ENCODE data around the gene BNIP5. TPM values are rescaled to one million over a fixed set of nuclear protein-coding genes. Genes with fewer than 3 reads are reported as not detected.
A peak's percentile ranks its signal among the peaks of the same experiment; 100 is the strongest.

The BNIP5 gene
- total and polyA plus RNA-seq, 3 experiments from 2014 or later: not detected

DNA sequence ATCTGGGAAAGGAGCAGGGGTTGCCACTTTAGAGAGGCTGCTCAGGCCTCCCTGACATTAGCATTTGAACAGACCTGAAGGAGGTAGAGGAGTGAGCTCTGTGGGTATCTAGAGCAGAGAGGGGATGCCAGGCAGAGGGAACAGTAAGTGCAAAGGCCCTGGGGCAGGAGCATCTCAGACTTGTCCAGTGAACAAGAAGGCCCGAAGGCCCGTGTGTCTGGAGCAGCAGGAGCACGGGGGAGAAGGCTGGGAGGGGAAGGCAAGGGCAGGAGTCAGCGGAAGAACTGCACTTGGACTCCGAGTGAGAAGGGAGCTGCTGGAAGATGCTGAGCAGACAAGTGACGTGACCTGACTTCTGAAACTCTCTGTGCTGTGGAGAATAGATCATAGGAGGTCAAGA lies 35.4 kb upstream of the BNIP5 start:
- no peak for DNase-seq
- Mint-ChIP-seq H3K4me1 (no peaks in the 10 kb centered on the region), H3K27ac (peak overlapping the region in 2 of 8 donors; percentile 25 to 78), H3K9me3 (peaks cover 0 to 2% (median 0%) of the 10 kb centered on the region in 5 donors), H3K27me3 (no peaks in the 10 kb centered on the region), H3K4me3 (no peak overlapping the region), H3K36me3 (peaks cover 0 to 10% (median 9%) of the 10 kb centered on the region in 3 donors)
- no peaks in the 10 kb centered on the region for H3K4me1 ChIP-seq (ENCODE audit: insufficient read depth, low read length)
- H3K36me3 ChIP-seq (ENCODE audit: insufficient read depth, low read length): no peaks in the 10 kb centered on the region
- H3K27me3 ChIP-seq (ENCODE audit: insufficient read depth, low read length, poor library complexity, severe bottlenecking): no peaks in the 10 kb centered on the region
- ChIA-PET POLR2A (no interaction called here), CTCF (no interaction called here)
- no peaks in the 10 kb centered on the region for H3K9me3 ChIP-seq (ENCODE audit: low read length)
- no peak overlapping the region for H3K27ac ChIP-seq (ENCODE audit: low read depth, low read length)
- no peak overlapping the region for H3K4me3 ChIP-seq (ENCODE audit: low read length)

DNA sequence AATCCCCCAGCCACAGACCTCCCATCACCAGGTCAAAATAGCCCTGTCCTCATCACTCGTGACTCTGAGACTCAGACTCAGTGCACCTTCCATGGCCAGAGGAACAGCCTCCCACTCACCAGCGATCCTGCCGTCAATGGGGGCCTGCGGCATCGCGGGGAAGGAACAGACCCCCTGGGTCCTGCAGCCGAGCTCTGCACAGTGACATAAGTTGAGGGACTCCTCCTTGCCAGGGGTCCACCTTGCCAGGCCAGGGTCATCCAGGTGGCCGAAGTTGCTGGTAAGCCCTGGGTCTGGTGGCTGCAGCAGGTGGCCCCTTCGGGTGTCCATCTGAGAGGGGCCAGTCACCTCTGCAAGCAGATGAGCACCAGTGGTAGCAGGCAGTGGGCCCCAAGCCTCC lies 34.5 kb upstream of the BNIP5 start:
- no peak overlapping the region for H3K4me3 ChIP-seq (ENCODE audit: low read length)
- Mint-ChIP-seq H3K4me1 (no peaks in the 10 kb centered on the region), H3K9me3 (peaks cover 0 to 2% (median 0%) of the 10 kb centered on the region in 5 donors), H3K36me3 (peaks cover 0 to 15% (median 9%) of the 10 kb centered on the region in 3 donors), H3K4me3 (no peak overlapping the region), H3K27ac (no peak overlapping the region), H3K27me3 (no peaks in the 10 kb centered on the region)
- H3K4me1 ChIP-seq (ENCODE audit: insufficient read depth, low read length): no peaks in the 10 kb centered on the region
- no peak overlapping the region for H3K27ac ChIP-seq (ENCODE audit: low read depth, low read length)
- DNase-seq: no peak
- no peaks in the 10 kb centered on the region for H3K27me3 ChIP-seq (ENCODE audit: insufficient read depth, low read length, poor library complexity, severe bottlenecking)
- ChIA-PET POLR2A (no interaction called here), CTCF (no interaction called here)
- no peaks in the 10 kb centered on the region for H3K36me3 ChIP-seq (ENCODE audit: insufficient read depth, low read length)
- H3K9me3 ChIP-seq (ENCODE audit: low read length): no peaks in the 10 kb centered on the region

DNA sequence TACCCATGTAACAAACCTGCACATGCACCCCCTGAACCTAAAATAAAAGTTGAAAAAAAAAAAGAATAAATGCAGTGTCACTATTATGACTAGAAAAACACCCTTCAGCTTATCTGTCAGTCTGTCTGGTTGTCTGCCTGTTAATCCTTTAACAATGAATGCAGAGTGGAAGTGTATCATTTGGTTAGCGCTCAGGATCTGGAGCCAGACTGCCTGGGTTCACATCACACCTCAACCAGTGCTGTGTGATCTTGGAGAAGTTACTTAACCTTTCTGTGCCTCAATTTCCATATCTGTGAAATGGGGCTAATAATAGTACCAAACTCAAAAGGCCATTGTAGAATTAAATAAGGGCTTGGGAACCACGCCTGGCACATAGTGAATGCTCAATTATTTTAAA lies 34.0 kb upstream of the BNIP5 start:
- CTCF ChIA-PET: interaction anchor here (1.6 kb wide), 1 partner anchor 10 kb away, joined by 4 read pairs; no protein-coding TSS in a partner anchor
- POLR2A ChIA-PET: no interaction called here

DNA sequence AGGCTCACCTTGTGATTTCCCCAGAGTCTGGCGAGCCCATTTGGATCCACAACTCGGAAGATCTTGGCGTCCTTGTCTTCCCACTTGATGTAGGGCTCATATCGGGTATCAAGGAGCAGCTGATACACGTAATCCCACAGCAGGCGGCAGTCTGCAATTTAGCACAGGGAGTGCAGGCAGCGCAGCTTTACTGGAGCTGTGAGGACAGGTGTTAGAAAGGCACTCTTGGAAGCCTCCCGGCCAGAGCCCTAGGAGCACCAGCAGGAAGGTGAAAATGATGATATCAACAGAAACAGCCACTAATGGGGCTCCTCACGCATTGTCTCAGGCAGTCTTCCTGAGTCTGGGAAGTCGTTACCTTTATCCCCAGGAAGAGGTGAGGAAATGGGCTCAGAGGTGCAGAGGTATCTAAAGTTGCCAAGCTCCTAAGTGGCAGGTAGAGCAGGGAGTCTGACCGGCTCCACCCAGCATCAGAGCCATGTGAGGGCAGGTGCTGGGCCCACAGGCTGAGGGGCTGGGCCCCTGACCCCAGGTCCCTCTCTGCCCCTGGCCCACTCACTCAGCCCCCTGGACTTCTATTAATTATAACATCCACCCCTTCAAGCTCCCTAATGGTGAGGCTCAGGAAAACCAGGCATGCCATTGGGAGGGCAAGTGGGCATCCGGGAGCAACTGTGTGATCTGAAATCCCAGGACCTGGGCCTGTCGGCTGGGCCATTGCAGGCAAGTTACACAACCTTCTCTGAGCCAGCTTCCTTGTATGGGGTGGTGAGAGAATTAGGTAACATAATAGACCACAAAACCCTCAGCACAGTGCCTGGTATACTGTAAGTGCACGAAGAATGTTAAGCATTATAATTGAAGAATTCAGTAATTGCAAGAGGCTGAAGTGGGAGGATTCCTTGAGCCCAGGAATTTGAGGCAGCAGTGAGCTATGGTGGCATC lies 32.5 kb upstream of the BNIP5 start:
- Mint-ChIP-seq H3K27me3 (no peaks in the 10 kb centered on the region), H3K9me3 (peaks cover 0 to 2% (median 0%) of the 10 kb centered on the region in 5 donors), H3K4me1 (no peaks in the 10 kb centered on the region), H3K36me3 (peaks cover 0 to 14% (median 9%) of the 10 kb centered on the region in 3 donors), H3K27ac (peak overlapping the region in 1 of 8 donors; percentile 2), H3K4me3 (no peak overlapping the region)
- no peak for DNase-seq
- H3K27ac ChIP-seq (ENCODE audit: low read depth, low read length): no peak overlapping the region
- ChIA-PET CTCF (interaction anchor here (1.6 kb wide), 1 partner anchor 9 kb away, joined by 4 read pairs; no protein-coding TSS in a partner anchor), POLR2A (interaction anchor here (0.7 kb wide), 1 partner anchor 238 kb away, joined by 4 read pairs; no protein-coding TSS in a partner anchor)
- H3K4me1 ChIP-seq (ENCODE audit: insufficient read depth, low read length): no peaks in the 10 kb centered on the region
- H3K27me3 ChIP-seq (ENCODE audit: insufficient read depth, low read length, poor library complexity, severe bottlenecking): no peaks in the 10 kb centered on the region
- no peak overlapping the region for H3K4me3 ChIP-seq (ENCODE audit: low read length)
- no peaks in the 10 kb centered on the region for H3K9me3 ChIP-seq (ENCODE audit: low read length)
- no peaks in the 10 kb centered on the region for H3K36me3 ChIP-seq (ENCODE audit: insufficient read depth, low read length)

More for the DNA sequence above, 34.0 kb upstream of the BNIP5 start:
- Histone ChIP-seq H3K27ac (ENCODE audit: low read depth, low read length) (no peak overlapping the region), H3K36me3 (ENCODE audit: insufficient read depth, low read length) (no peaks in the 10 kb centered on the region), H3K27me3 (ENCODE audit: insufficient read depth, low read length, poor library complexity, severe bottlenecking) (no peaks in the 10 kb centered on the region), H3K9me3 (ENCODE audit: low read length) (no peaks in the 10 kb centered on the region), H3K4me1 (ENCODE audit: insufficient read depth, low read length) (no peaks in the 10 kb centered on the region), H3K4me3 (ENCODE audit: low read length) (no peak overlapping the region)
- Mint-ChIP-seq H3K4me3 (no peak overlapping the region), H3K4me1 (no peaks in the 10 kb centered on the region), H3K9me3 (peaks cover 0 to 2% (median 0%) of the 10 kb centered on the region in 5 donors), H3K27ac (no peak overlapping the region), H3K27me3 (no peaks in the 10 kb centered on the region), H3K36me3 (peaks cover 0 to 14% (median 9%) of the 10 kb centered on the region in 3 donors)
- DNase-seq: no peak

DNA sequence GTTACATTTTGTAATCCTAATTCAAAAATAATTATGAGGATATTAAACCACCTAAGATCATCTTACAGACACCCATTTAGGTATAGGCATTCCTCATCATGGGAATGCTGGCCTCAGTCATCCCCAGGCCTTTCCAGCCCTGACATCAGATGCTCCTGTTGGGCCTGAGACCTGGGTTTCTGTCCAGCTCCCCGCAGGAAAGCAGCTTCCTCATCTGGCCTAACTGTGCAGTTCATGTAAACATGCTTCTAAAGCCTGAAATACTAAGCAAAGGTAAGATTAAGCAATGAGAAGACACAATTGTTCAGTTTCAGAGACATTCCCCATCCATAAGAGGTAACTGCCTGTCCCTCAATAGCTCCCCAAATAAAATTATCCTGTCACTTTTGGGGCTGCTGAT lies 31.7 kb upstream of the BNIP5 start:
- H3K27me3 ChIP-seq (ENCODE audit: insufficient read depth, low read length, poor library complexity, severe bottlenecking): no peaks in the 10 kb centered on the region
- Mint-ChIP-seq H3K4me1 (no peaks in the 10 kb centered on the region), H3K27me3 (no peaks in the 10 kb centered on the region), H3K27ac (peak overlapping the region in 1 of 8 donors; percentile 2), H3K9me3 (peaks cover 0 to 2% (median 0%) of the 10 kb centered on the region in 5 donors), H3K36me3 (peaks cover 0 to 14% (median 9%) of the 10 kb centered on the region in 3 donors), H3K4me3 (no peak overlapping the region)
- H3K36me3 ChIP-seq (ENCODE audit: insufficient read depth, low read length): no peaks in the 10 kb centered on the region
- no peak overlapping the region for H3K4me3 ChIP-seq (ENCODE audit: low read length)
- no peak for DNase-seq
- ChIA-PET POLR2A (no interaction called here), CTCF (interaction anchor here (0.8 kb wide), 1 partner anchor 66 kb away, joined by 3 read pairs; no protein-coding TSS in a partner anchor)
- H3K9me3 ChIP-seq (ENCODE audit: low read length): no peaks in the 10 kb centered on the region
- no peaks in the 10 kb centered on the region for H3K4me1 ChIP-seq (ENCODE audit: insufficient read depth, low read length)
- no peak overlapping the region for H3K27ac ChIP-seq (ENCODE audit: low read depth, low read length)

DNA sequence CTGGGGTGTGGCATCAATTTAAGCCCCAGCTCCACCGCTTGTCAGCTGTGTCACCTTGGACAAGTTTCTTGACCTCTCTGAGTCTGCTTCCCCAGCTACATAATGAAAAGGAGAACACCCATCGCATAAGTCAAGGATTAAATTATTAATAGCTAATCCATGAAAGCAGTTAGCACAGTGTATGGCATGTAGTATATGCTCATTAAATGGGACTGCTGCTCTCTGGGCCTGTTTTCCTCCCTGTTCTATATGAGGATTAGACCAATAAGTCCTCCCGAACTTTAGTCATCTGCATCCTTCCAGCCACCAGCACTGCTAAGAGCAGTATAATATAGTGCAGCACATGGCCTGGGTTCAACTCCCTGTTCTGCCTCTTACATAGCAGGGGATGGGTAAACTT lies 31.1 kb upstream of the BNIP5 start:
- Histone ChIP-seq H3K4me3 (ENCODE audit: low read length) (no peak overlapping the region), H3K4me1 (ENCODE audit: insufficient read depth, low read length) (no peaks in the 10 kb centered on the region), H3K9me3 (ENCODE audit: low read length) (no peaks in the 10 kb centered on the region), H3K36me3 (ENCODE audit: insufficient read depth, low read length) (no peaks in the 10 kb centered on the region), H3K27me3 (ENCODE audit: insufficient read depth, low read length, poor library complexity, severe bottlenecking) (no peaks in the 10 kb centered on the region), H3K27ac (ENCODE audit: low read depth, low read length) (no peak overlapping the region)
- Mint-ChIP-seq H3K27ac (no peak overlapping the region), H3K27me3 (no peaks in the 10 kb centered on the region), H3K4me1 (no peaks in the 10 kb centered on the region), H3K4me3 (no peak overlapping the region), H3K9me3 (peaks cover 0 to 2% (median 0%) of the 10 kb centered on the region in 5 donors), H3K36me3 (peaks cover 0 to 12% (median 9%) of the 10 kb centered on the region in 3 donors)
- ChIA-PET CTCF (interaction anchor here (0.8 kb wide), 1 partner anchor 65 kb away, joined by 3 read pairs; no protein-coding TSS in a partner anchor), POLR2A (no interaction called here)
- DNase-seq: no peak

- H3K4me3 ChIP-seq (ENCODE audit: low read length): no peak overlapping the region
- Mint-ChIP-seq H3K27ac (peak overlapping the region in 1 of 8 donors; percentile 84), H3K9me3 (no peaks in the 10 kb centered on the region), H3K27me3 (no peaks in the 10 kb centered on the region), H3K36me3 (peaks cover 0 to 9% (median 5%) of the 10 kb centered on the region in 3 donors), H3K4me1 (peaks cover 3 to 9% (median 8%) of the 10 kb centered on the region in 3 donors), H3K4me3 (no peak overlapping the region)
- peaks cover 3% of the 10 kb centered on the region for H3K4me1 ChIP-seq (ENCODE audit: insufficient read depth, low read length)
- POLR2A ChIA-PET: interaction anchor here (0.6 kb wide), 2 partner anchors 60 to 244 kb away, joined by 3 to 4 read pairs; no protein-coding TSS in a partner anchor
- CTCF ChIA-PET: interaction anchor here (1.1 kb wide), 1 partner anchor 24 kb away, joined by 3 read pairs; no protein-coding TSS in a partner anchor
- no peaks in the 10 kb centered on the region for H3K9me3 ChIP-seq (ENCODE audit: low read length)
- no peaks in the 10 kb centered on the region for H3K36me3 ChIP-seq (ENCODE audit: insufficient read depth, low read length)
- H3K27ac ChIP-seq (ENCODE audit: low read depth, low read length): no peak overlapping the region
- no peak for DNase-seq
- no peaks in the 10 kb centered on the region for H3K27me3 ChIP-seq (ENCODE audit: insufficient read depth, low read length, poor library complexity, severe bottlenecking)
Measured at GRCh38 chr6:36364669-36365479, 28.2 kb upstream of the BNIP5 start.

Measured in CD8-positive, alpha-beta memory T cell (primary cell).